ENCODE measurements around the gene CDS2.

CDS2 gene

DNA sequence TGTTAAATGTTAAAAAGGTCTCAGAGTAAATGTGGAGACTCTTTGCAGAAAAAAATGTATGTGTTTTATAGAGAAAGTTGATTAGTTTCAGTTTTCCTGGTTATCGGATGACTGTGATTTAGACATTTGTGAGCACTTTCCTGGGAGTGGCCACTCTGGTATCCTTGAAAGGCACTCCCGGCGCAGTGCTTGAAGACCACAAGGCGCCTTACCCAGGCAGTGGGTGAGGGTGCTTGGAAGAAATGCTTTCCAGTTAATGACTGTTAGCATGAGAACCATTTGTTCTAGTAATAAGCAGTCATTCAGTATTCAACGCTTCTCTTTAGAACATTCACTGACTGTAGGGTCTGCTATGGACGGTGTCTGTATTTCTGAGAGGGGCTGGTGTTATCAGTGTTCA is 7.2 kb downstream of the CDS2 start:
- TF ChIP-seq ZFX (IDR thresholded peaks at IDR 0.05), result no peak
- TF ChIP-seq, protein P1, sequence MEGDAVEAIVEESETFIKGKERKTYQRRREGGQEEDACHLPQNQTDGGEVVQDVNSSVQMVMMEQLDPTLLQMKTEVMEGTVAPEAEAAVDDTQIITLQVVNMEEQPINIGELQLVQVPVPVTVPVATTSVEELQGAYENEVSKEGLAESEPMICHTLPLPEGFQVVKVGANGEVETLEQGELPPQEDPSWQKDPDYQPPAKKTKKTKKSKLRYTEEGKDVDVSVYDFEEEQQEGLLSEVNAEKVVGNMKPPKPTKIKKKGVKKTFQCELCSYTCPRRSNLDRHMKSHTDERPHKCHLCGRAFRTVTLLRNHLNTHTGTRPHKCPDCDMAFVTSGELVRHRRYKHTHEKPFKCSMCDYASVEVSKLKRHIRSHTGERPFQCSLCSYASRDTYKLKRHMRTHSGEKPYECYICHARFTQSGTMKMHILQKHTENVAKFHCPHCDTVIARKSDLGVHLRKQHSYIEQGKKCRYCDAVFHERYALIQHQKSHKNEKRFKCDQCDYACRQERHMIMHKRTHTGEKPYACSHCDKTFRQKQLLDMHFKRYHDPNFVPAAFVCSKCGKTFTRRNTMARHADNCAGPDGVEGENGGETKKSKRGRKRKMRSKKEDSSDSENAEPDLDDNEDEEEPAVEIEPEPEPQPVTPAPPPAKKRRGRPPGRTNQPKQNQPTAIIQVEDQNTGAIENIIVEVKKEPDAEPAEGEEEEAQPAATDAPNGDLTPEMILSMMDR (conservative IDR thresholded peaks at IDR 0.05), result no peak

DNA sequence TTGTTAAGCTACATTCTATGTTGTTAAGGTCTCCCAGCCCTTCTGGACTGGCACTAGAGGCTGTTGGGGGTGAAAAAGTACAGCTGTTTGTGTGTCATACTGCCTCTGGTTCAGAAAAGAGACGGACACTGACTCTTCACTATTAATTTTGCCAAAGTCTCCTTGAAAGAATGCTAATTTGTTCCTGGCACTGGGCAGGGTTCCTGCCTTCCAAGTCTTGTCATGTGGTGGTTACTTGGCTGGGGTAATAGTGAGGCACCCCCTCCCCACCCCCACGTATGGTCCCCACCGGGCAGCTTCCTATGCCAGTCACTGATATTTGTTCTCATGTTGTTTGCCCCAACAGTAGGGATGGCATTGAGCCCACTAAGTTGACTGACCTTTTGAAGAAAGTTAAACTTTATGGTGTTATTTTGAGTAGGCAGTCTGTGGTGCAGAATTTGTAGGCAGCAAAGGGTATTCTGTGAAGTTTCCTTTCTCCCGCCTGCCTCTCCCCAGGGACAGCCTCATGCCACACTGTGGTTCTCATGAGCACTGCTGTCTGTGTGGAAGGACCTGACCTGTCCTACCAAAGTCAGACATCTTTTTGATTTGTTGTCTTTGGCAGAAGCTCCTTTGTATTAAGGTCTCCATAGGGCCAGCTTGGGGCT is 8.7 kb downstream of the CDS2 start:
- TF ChIP-seq, protein P1 (conservative IDR thresholded peaks at IDR 0.05), result no peak
- no peak for TF ChIP-seq ZFX (IDR thresholded peaks at IDR 0.05)
- H3K27ac ChIP-seq, result peak overlapping the region; percentile 5; the same call in 1 of the 2 replicates

More for the DNA sequence above, 7.2 kb downstream of the CDS2 start:
- no peak overlapping the region for H3K27ac ChIP-seq

GRCh38 chr20:5136096-5136495 is 9.3 kb downstream of the CDS2 start:
- peak overlapping the region; percentile 5; the same call in 1 of the 2 replicates for H3K27ac ChIP-seq
- TF ChIP-seq, protein P1 (conservative IDR thresholded peaks at IDR 0.05), result no peak
- TF ChIP-seq ZFX (IDR thresholded peaks at IDR 0.05), result no peak

DNA sequence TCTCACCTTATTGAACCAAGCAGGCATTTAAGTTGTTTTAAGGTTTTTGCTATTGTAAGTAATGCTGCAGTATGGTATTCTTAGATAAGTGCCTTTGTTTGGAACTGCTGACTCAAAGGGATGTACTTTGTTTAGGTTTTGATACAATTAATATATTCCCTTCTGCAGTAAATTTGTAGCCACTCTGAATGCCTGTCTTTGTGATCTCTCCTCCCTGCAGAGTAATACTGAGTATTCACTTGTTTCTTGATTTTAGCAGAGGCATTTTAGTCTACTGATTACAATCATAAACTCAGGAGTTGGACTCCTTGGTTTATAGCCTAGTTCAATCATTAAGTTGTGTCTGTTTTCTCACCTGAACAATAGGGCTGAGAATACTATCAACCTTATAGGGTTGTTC is 13.4 kb downstream of the CDS2 start:
- no peak overlapping the region for H3K27ac ChIP-seq
- TF ChIP-seq, protein P1 (conservative IDR thresholded peaks at IDR 0.05), result no peak
- no peak for TF ChIP-seq ZFX (IDR thresholded peaks at IDR 0.05)

- H3K27ac ChIP-seq, result no peak overlapping the region
- no peak for TF ChIP-seq ZFX (IDR thresholded peaks at IDR 0.05)
- TF ChIP-seq, protein P1 (conservative IDR thresholded peaks at IDR 0.05), result no peak
Observed at GRCh38 chr20:5141615-5142014, 14.8 kb downstream of the CDS2 start.

DNA sequence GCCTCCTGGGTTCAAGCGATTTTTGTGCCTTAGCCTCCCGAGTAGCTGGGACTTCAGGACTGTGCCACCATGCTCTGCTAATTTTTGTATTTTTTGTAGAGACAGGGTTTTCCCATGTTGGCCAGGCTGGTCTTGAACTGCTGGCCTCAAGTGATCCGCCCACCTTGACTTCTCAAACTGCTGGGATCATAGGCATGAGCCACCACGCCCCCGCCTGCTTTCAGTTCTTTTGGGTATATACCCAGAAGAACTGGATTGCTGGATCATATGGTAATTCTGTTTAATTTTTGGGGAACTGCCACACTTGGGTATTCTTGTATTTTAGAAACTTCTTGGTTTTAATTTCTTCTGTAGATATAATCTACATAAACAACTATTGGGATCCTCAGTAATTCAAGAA is 17.0 kb downstream of the CDS2 start:
- H3K27ac ChIP-seq, result no peak overlapping the region
- TF ChIP-seq, protein P1 (conservative IDR thresholded peaks at IDR 0.05), result no peak
- no peak for TF ChIP-seq ZFX (IDR thresholded peaks at IDR 0.05)

GRCh38 chr20:5145365-5146098 is 18.7 kb downstream of the CDS2 start:
- no peak overlapping the region for H3K27ac ChIP-seq
- no peak for TF ChIP-seq ZFX (IDR thresholded peaks at IDR 0.05)
- TF ChIP-seq, protein P1 (conservative IDR thresholded peaks at IDR 0.05), result no peak
